ENCODE data around the gene BICC1.

Gene BICC1

DNA sequence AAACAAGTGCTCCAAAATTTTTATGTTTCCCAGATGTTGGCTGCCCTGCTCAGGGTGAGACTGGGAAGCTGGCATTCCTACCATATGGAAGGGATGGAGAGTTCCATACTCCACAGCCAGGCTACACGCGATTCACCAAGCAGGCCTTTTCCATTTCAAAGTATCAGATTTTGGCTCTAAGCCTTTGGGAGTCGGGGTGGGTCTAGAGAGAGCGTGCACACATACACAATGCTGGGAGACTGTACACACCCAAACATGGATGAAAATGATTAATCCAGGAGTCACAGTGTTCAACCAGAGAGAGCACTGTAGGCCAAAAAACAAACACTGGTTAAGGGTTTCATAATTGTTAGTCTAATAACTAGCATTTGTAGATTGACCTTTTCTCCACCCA is 295.0 kb downstream of the BICC1 start:
- H2BK120ac ChIP-seq (ENCODE audit: low read depth, low read length): no peak overlapping the region
- no peaks in the 10 kb centered on the region for H3K9me3 ChIP-seq (replicated peaks in 1 of 2; ENCODE audit: control insufficient read depth in 2 of 2, insufficient read depth in 1 of 2, low read depth in 1 of 2, low read length in 2 of 2)
- no peaks in the 10 kb centered on the region for H3K27me3 ChIP-seq (ENCODE audit: control insufficient read depth in 3 of 3, insufficient read depth in 3 of 3, low read depth in 1 of 3, low read length in 3 of 3)
- no peak overlapping the region for H4K91ac ChIP-seq (ENCODE audit: low read depth, low read length, poor library complexity)
- no peak for DNase-seq (ENCODE audit: low spot score)
- H3K4me3 ChIP-seq (ENCODE audit: low read length in 2 of 2): no peak overlapping the region
- no peaks in the 10 kb centered on the region for H3K4me1 ChIP-seq (ENCODE audit: control insufficient read depth in 2 of 2, insufficient read depth in 1 of 2, low read depth in 1 of 2, low read length in 2 of 2)
- H3K27ac ChIP-seq (replicated peaks; ENCODE audit: low read length): no peak overlapping the region
- no peak overlapping the region for H3K14ac ChIP-seq (ENCODE audit: low read length)
- WGBS, 2 donors (ENCODE audit: extremely low coverage in 2 of 2, insufficient read length in 2 of 2, insufficient replicate concordance in 1 of 2): no CpG with 5 or more reads among the region's 4 CpGs
- no peak overlapping the region for H3K4me2 ChIP-seq (ENCODE audit: insufficient read depth, low read length, poor library complexity, severe bottlenecking)
- H3K36me3 ChIP-seq (replicated peaks in 1 of 2; ENCODE audit: control insufficient read depth in 2 of 2, insufficient read depth in 2 of 2, low read length in 2 of 2): no peaks in the 10 kb centered on the region
- H2AFZ ChIP-seq (ENCODE audit: low read length): no peak overlapping the region
- no peak overlapping the region for H3K18ac ChIP-seq (ENCODE audit: low read length)
- no peak overlapping the region for H2AK5ac ChIP-seq (ENCODE audit: low read depth, low read length)
- H3K79me1 ChIP-seq (ENCODE audit: low read depth, low read length): no peaks in the 10 kb centered on the region
- H2BK15ac ChIP-seq (ENCODE audit: low read length): no peak overlapping the region
- no peak overlapping the region for H3K9ac ChIP-seq (ENCODE audit: low read depth, low read length, poor library complexity)
- H3K23ac ChIP-seq (ENCODE audit: low read depth, low read length, poor library complexity): no peak overlapping the region
- no peak overlapping the region for H2BK5ac ChIP-seq (ENCODE audit: low read length)
- no peak overlapping the region for H2BK12ac ChIP-seq (ENCODE audit: low read length)
- H4K8ac ChIP-seq (ENCODE audit: low read depth, low read length): no peak overlapping the region
- H3K4ac ChIP-seq (ENCODE audit: low read length): no peak overlapping the region

DNA sequence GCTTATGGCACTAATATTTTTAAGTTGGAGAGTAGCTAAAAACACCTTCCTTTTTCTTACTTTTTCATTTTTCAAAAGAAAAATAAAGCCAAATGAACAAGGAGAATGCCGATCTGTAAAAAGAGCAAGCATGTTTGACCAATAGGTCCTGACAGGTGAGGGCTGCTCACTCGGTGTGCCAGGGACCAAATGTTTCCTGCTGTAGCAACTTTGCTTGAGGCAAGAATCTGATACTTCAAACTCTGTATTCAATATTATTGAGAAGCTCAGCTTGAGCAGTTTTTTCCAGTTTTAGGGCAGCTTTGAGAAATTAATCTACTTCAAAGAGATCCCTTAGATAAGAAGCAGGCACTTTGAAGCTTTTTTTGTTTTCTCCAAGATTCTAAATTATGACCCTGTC is 298.1 kb downstream of the BICC1 start:
- no peak overlapping the region for H2BK120ac ChIP-seq (ENCODE audit: low read depth, low read length)
- H3K4me1 ChIP-seq (ENCODE audit: control insufficient read depth in 2 of 2, insufficient read depth in 1 of 2, low read depth in 1 of 2, low read length in 2 of 2): no peaks in the 10 kb centered on the region
- no CpG with 5 or more reads among the region's 2 CpGs for WGBS, 2 donors (ENCODE audit: extremely low coverage in 2 of 2, insufficient read length in 2 of 2, insufficient replicate concordance in 1 of 2)
- H2BK5ac ChIP-seq (ENCODE audit: low read length): no peak overlapping the region
- H3K27ac ChIP-seq (replicated peaks; ENCODE audit: low read length): no peak overlapping the region
- H2BK15ac ChIP-seq (ENCODE audit: low read length): no peak overlapping the region
- H2AFZ ChIP-seq (ENCODE audit: low read length): no peak overlapping the region
- H3K14ac ChIP-seq (ENCODE audit: low read length): no peak overlapping the region
- H3K36me3 ChIP-seq (replicated peaks in 1 of 2; ENCODE audit: control insufficient read depth in 2 of 2, insufficient read depth in 2 of 2, low read length in 2 of 2): no peaks in the 10 kb centered on the region
- H3K18ac ChIP-seq (ENCODE audit: low read length): no peak overlapping the region
- no peak overlapping the region for H3K23ac ChIP-seq (ENCODE audit: low read depth, low read length, poor library complexity)
- no peak overlapping the region for H2AK5ac ChIP-seq (ENCODE audit: low read depth, low read length)
- no peak overlapping the region for H3K4me3 ChIP-seq (ENCODE audit: low read length in 2 of 2)
- H3K4ac ChIP-seq (ENCODE audit: low read length): no peak overlapping the region
- DNase-seq (ENCODE audit: low spot score): no peak
- H3K79me1 ChIP-seq (ENCODE audit: low read depth, low read length): no peaks in the 10 kb centered on the region
- H4K91ac ChIP-seq (ENCODE audit: low read depth, low read length, poor library complexity): no peak overlapping the region
- H3K4me2 ChIP-seq (ENCODE audit: insufficient read depth, low read length, poor library complexity, severe bottlenecking): no peak overlapping the region
- H3K9ac ChIP-seq (ENCODE audit: low read depth, low read length, poor library complexity): no peak overlapping the region
- H4K8ac ChIP-seq (ENCODE audit: low read depth, low read length): no peak overlapping the region
- no peaks in the 10 kb centered on the region for H3K9me3 ChIP-seq (replicated peaks in 1 of 2; ENCODE audit: control insufficient read depth in 2 of 2, insufficient read depth in 1 of 2, low read depth in 1 of 2, low read length in 2 of 2)
- no peaks in the 10 kb centered on the region for H3K27me3 ChIP-seq (ENCODE audit: control insufficient read depth in 3 of 3, insufficient read depth in 3 of 3, low read depth in 1 of 3, low read length in 3 of 3)
- no peak overlapping the region for H2BK12ac ChIP-seq (ENCODE audit: low read length)

DNA sequence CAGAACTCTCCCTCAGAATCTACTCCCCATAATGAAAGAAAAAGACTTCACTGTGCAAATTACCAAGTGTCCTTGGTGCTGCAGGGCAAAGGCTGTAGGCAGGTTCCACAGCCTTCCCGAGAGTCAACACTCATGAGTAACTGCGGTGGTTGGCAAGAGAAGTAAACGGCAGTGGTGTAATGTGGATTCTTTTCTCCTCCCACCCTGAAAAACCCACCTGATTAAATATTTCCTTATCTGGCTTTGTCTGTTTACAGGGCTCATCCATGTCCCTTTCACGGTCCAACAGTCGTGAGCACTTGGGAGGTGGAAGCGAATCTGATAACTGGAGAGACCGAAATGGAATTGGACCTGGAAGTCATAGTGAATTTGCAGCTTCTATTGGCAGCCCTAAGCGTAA is 300.9 kb downstream of the BICC1 start:
- Histone ChIP-seq H3K9me3 (replicated peaks in 1 of 2; ENCODE audit: control insufficient read depth in 2 of 2, insufficient read depth in 1 of 2, low read depth in 1 of 2, low read length in 2 of 2) (no peaks in the 10 kb centered on the region), H3K14ac (ENCODE audit: low read length) (no peak overlapping the region), H3K79me1 (ENCODE audit: low read depth, low read length) (no peaks in the 10 kb centered on the region), H2BK120ac (ENCODE audit: low read depth, low read length) (no peak overlapping the region), H3K27me3 (ENCODE audit: control insufficient read depth in 3 of 3, insufficient read depth in 3 of 3, low read depth in 1 of 3, low read length in 3 of 3) (no peaks in the 10 kb centered on the region), H3K4me3 (ENCODE audit: low read length in 2 of 2) (no peak overlapping the region), H3K9ac (ENCODE audit: low read depth, low read length, poor library complexity) (no peak overlapping the region), H2BK5ac (ENCODE audit: low read length) (no peak overlapping the region), H2BK12ac (ENCODE audit: low read length) (no peak overlapping the region), H2BK15ac (ENCODE audit: low read length) (no peak overlapping the region), H2AK5ac (ENCODE audit: low read depth, low read length) (no peak overlapping the region), H3K36me3 (replicated peaks in 1 of 2; ENCODE audit: control insufficient read depth in 2 of 2, insufficient read depth in 2 of 2, low read length in 2 of 2) (no peaks in the 10 kb centered on the region), H3K23ac (ENCODE audit: low read depth, low read length, poor library complexity) (no peak overlapping the region), H3K4me2 (ENCODE audit: insufficient read depth, low read length, poor library complexity, severe bottlenecking) (no peak overlapping the region), H3K18ac (ENCODE audit: low read length) (no peak overlapping the region), H3K4me1 (ENCODE audit: control insufficient read depth in 2 of 2, insufficient read depth in 1 of 2, low read depth in 1 of 2, low read length in 2 of 2) (peaks cover 4 to 21% of the 10 kb centered on the region in 2 donors), H3K27ac (replicated peaks; ENCODE audit: low read length) (no peak overlapping the region), H3K4ac (ENCODE audit: low read length) (no peak overlapping the region), H4K8ac (ENCODE audit: low read depth, low read length) (no peak overlapping the region), H4K91ac (ENCODE audit: low read depth, low read length, poor library complexity) (no peak overlapping the region), H2AFZ (ENCODE audit: low read length) (peak overlapping the region; percentile 41)
- DNase-seq (ENCODE audit: low spot score): no peak
- WGBS, 2 donors (ENCODE audit: extremely low coverage in 2 of 2, insufficient read length in 2 of 2, insufficient replicate concordance in 1 of 2): no CpG with 5 or more reads among the region's 8 CpGs

DNA sequence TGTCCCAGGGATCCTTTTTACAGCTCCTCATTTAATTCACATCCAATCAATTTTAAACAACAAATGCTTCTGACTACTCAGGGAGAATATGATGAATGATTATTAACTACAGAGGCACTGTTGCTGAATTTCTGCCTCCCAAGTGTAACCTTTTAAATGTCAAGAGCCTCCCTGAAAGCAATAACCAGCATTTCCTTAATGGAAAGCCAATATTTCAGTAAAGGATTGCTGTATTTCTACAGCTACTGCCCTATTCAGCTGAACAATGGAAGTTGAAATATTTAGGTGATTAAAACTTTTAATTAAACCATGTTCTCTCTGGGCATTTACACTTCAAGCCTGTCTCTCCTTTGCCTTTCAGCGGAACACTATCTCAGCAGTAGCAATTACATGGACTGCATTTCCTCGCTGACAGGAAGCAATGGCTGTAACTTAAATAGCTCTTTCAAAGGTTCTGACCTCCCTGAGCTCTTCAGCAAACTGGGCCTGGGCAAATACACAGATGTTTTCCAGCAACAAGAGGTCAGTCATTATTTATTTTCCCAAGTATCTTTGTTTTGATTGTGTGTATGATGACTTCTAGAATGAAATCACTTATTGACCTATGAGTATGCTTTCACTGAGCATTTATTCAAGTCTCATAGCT is 304.7 kb downstream of the BICC1 start:
- no peak overlapping the region for H2BK5ac ChIP-seq (ENCODE audit: low read length)
- no peak overlapping the region for H3K9ac ChIP-seq (ENCODE audit: low read depth, low read length, poor library complexity)
- H3K36me3 ChIP-seq (replicated peaks in 1 of 2; ENCODE audit: control insufficient read depth in 2 of 2, insufficient read depth in 2 of 2, low read length in 2 of 2): no peaks in the 10 kb centered on the region
- no peak overlapping the region for H3K18ac ChIP-seq (ENCODE audit: low read length)
- no peak overlapping the region for H2AK5ac ChIP-seq (ENCODE audit: low read depth, low read length)
- no peak overlapping the region for H3K4me2 ChIP-seq (ENCODE audit: insufficient read depth, low read length, poor library complexity, severe bottlenecking)
- H3K27me3 ChIP-seq (ENCODE audit: control insufficient read depth in 3 of 3, insufficient read depth in 3 of 3, low read depth in 1 of 3, low read length in 3 of 3): no peaks in the 10 kb centered on the region
- H4K8ac ChIP-seq (ENCODE audit: low read depth, low read length): no peak overlapping the region
- H2BK12ac ChIP-seq (ENCODE audit: low read length): no peak overlapping the region
- WGBS, 2 donors (ENCODE audit: extremely low coverage in 2 of 2, insufficient read length in 2 of 2, insufficient replicate concordance in 1 of 2): no CpG with 5 or more reads among the region's 2 CpGs
- H2BK15ac ChIP-seq (ENCODE audit: low read length): no peak overlapping the region
- H3K4me3 ChIP-seq (ENCODE audit: low read length in 2 of 2): no peak overlapping the region
- H3K9me3 ChIP-seq (replicated peaks in 1 of 2; ENCODE audit: control insufficient read depth in 2 of 2, insufficient read depth in 1 of 2, low read depth in 1 of 2, low read length in 2 of 2): no peaks in the 10 kb centered on the region
- no peak for DNase-seq (ENCODE audit: low spot score)
- H2BK120ac ChIP-seq (ENCODE audit: low read depth, low read length): no peak overlapping the region
- H3K27ac ChIP-seq (replicated peaks; ENCODE audit: low read length): no peak overlapping the region
- H3K4me1 ChIP-seq (ENCODE audit: control insufficient read depth in 2 of 2, insufficient read depth in 1 of 2, low read depth in 1 of 2, low read length in 2 of 2): peaks cover 4 to 21% of the 10 kb centered on the region in 2 donors
- peak overlapping the region; percentile 34 for H2AFZ ChIP-seq (ENCODE audit: low read length)
- no peak overlapping the region for H4K91ac ChIP-seq (ENCODE audit: low read depth, low read length, poor library complexity)
- H3K4ac ChIP-seq (ENCODE audit: low read length): no peak overlapping the region
- H3K79me1 ChIP-seq (ENCODE audit: low read depth, low read length): no peaks in the 10 kb centered on the region
- no peak overlapping the region for H3K23ac ChIP-seq (ENCODE audit: low read depth, low read length, poor library complexity)
- no peak overlapping the region for H3K14ac ChIP-seq (ENCODE audit: low read length)
